Stimulated activated CD4-positive, alpha-beta T cell treated with anti-CD3 and anti-CD28 coated beads, TNF-alpha, amount 100 ng/mL, for 48 hours (primary cell): ENCODE measurements around the gene GARIN5A.

Experiments used
- DNase-seq, 3 donors: peaks; one replicate each; pipeline ENCODE4 v3.0.0-alpha.2; 2020; ENCODE audit warnings: low read depth in 3 of 3

GARIN5A gene

DNA sequence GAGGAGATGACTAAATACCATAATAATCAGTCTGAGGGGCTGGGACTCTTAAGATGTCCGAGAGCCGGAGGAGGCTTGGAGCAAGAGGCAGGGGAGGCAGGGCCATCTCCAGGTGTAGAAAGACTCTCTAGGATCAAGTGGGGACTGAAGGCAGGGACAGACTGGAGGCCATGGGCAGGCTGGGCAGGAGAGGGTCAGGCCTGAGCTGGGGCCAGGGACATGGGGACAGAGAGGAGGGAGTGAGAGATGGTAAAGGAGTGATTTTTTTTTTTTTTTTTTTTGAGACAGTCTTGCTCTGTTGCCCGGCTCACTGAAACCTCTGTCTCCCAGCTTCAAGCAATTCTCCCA is 32.2 kb upstream of the GARIN5A start:
- DNase-seq = no peak

DNA sequence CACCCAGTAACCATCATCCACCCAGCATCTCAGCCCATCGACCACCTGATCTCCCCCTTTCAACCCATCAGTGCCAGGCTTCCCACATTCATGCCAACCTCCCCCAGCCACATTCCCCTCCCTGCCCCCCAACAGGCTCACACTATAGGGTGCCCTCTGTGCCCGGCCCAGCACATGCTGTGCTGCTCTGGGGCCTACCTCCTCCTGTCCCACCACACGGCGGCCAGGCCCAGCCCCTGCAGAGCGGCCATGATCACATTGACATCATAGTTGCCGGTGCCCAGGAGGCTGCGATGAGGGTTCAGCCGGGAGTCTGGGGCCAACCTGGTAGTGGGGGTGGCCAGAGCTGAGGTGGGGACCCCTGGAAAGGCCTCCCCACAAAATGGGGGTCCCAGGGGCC is 30.7 kb upstream of the GARIN5A start:
- DNase-seq = no peak

DNA sequence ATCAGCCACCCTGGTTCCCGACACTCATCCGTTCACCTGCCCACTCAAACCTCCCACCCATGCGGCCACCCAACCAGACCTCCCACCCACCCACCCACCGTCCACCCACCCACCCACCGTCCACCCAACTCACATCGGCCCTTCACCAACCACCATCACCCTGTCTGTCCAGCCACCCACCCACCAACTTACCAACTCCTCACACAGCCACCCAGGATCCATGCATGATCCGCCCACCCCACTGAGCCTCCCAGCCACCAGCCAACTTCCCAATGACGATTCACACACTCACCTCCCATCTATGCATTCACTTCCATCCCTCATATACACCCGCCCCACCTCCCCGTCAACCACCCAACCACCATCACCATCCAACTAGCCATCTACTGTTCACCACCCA is 30.1 kb upstream of the GARIN5A start:
- DNase-seq = no peak

DNA sequence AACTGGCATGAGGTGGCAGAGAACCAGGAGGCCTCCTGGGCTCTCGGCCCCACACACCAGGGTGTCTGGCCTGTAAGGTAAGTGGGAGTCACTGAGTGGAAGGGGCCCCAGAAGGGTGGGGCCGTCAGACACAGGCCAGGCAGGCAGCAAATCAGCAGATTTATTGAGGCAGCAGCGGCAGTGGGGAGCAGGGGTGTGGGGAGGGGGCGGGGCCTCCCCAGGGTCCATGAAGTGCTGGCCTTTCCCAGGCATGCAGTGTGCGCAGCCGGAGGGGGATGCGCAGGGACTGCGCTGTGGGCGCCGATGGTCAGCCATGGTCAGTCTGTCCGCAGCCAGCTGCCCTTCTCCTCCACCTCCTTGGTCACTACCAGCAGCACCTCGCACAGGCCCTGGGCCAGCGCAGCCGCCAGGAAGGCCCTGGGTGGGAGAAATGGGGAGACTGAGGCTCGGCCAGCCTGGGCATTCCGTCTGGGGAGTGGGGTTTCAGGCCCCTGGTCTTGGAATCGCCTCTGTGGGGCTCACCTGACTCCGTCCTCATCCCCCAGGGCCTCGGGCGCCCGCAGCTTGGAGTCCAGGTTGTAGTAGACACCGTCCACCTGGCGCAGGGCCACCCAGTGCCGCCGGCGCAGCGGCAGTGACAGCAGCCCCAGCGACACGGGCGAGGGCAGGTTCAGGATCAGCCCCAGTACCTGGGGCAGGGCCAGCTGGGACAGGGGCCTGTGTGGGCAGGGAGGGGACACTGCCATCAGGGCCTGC is 29.4 kb upstream of the GARIN5A start:
- no peak for DNase-seq

DNA sequence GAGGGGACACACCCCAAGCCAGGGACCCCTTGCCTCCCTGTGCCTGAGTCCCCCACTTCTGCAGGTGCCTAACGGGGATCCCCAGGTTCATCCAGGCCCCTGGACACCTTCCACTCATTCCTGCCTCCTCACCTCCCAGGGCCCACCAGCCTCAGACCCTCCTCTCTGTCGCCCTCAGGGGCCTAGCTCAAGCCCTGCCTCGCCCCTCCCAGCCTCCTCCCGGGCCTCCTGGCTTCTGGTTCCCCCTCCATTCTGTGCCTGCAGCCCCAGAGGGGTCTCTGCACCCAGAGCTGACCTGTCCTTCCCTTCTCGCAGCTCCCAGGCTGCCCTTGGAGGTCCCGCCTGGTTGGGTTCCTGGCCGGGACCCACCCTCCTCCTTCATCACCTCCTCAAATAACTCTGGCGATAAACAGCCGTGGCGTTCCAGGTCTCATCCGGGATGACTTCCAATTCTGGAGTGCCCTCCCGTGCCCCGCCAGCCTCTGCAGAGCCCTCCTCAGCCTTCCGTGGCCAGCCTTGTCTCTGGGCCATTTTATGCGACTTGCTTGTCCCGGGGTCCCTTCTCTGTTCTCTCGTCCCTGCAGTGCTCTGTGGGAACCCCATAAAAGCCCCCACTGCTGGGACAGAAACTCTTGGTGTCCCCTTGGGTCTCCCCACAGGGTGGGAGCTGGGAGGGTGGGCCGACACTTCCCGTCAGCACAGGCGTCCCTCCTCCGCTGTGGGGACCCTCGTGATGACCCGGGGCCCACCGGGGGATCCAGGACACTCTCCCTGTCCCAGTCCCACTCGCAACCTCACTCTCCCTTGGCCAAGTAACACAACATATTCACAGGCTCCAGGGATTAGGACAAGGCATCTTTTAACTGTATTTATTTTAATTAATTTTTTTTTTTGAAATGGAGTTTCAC is 25.2 kb upstream of the GARIN5A start:
- no peak for DNase-seq

DNA sequence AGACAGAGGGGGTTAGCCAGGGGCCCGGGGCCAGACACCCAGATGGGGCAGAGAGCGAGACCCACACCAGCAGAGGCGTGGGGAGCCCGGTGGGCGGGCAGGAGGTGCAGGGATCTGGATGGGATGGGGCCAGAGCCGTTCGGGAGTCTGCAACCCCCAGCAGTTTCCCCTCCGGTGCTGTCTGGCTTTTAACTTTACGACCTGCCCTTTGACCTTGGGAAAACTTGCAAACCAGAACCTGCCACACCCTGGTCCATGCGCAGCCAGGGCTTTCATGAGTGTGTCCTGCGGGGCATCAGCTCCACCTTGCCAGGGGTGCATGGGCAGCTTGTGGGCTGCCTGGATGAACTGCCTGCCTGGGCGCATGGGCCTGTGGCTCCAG is 24.5 kb upstream of the GARIN5A start:
- no peak for DNase-seq

DNA sequence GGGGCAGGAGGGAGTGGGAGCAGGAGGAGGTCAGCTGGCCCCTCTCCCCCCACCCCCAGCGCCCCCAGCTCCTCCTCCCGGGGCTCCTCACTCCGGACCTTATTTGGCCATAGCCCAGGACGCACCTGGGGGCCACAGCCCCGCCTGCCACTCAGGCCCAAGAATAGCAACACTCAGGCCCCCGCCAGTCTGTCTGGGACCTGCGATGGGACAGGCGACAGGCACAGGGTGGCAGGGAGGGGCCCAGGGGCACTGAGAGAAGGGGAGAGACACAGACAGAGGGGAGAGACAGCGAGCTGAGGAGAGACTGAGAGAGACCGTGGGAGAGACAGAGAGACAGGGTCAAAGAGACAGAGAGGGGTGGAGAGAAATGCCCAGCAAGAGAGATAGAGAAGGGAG is 24.1 kb upstream of the GARIN5A start:
- DNase-seq = no peak

DNA sequence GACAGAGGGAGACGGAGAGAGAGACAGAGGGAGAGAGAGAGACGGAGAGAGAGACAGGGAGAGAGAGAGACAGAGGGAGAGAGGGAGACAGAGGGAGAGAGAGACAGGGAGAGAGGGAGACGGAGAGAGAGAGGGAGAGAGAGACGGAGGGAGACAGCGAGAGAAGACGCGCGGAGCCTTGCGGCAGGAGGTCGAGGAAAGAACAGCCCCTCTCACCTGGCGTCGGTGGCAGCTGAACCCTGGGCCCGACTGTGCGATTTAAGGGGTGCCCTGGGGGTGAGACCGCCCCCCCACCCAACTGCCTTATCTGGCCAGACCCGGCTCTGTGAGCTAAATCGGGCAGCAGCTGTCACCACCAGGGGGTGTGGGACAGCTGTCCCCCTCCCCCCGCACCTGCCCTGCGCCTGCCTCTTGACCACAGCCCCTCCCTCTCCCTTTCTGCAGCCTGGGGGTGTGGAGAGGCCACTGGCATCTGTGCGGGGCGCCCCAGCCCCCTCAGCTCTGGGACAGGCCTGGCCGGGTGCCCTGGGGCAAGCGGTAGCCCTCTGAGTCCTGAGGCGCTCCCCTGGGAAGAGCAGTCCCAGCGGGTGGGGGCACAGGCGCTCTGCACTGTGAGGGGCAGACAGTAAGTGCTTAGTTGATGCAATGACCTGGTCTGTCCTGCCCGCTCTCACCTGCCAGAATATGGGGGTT is 23.6 kb upstream of the GARIN5A start:
- no peak for DNase-seq

DNA sequence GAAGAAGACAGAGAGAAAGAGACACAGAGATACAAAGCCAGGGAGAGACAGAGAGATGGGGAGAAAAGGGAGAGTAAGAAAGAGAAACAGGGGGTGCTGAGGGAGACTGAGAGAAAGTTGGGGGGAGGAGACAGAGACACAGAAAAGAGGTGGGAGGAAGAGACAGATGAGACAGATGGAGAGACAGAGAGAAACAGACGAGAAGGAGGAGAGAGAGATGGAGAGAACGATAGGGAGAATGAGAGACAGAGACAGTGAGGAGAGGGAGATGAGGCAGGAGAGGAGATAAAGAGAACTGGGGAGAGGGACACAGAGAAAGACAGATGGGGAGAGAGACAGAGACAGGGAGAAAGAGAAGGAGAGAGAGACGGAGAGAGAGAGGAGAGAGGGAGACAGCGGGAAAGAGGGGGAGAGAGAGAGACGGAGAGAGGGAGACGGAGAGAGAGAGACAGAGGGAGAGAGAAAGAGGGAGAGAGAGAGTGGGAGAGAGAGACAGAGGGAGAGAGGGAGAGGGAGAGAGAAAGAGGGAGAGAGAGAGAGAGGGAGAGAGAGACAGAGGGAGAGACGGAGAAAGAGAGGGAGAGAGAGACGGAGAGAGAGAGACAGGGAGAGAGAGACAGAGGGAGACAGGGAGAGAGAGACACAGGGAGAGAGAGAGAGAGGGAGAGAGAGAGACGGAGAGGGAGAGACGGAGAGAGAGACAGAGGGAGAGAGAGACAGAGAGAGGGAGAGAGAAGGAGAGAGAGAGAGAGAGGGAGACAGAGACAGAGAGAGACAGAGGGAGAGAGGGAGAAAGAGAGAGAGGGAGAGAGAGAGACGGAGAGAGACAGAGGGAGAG is 21.8 kb upstream of the GARIN5A start:
- no peak for DNase-seq

DNA sequence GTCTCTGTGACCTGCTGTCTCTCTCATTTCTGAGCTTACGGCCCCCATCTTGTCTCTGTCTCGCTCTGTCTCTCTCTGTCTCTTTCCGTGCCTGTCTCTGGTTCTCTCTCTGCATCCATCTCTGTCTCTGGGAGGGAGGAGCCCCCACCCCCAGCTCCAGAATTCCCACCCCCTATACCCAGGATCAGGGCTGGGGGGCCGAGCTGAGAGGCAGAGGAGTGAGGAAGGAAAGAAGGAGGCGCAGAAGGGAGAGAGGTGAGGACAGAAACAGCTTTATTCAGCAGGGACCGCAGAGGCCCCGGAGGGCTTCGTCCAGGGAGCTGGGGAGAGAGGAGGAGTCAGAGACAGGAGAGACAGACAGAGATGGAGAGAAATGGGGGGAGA is 20.4 kb upstream of the GARIN5A start:
- DNase-seq = no peak

DNA sequence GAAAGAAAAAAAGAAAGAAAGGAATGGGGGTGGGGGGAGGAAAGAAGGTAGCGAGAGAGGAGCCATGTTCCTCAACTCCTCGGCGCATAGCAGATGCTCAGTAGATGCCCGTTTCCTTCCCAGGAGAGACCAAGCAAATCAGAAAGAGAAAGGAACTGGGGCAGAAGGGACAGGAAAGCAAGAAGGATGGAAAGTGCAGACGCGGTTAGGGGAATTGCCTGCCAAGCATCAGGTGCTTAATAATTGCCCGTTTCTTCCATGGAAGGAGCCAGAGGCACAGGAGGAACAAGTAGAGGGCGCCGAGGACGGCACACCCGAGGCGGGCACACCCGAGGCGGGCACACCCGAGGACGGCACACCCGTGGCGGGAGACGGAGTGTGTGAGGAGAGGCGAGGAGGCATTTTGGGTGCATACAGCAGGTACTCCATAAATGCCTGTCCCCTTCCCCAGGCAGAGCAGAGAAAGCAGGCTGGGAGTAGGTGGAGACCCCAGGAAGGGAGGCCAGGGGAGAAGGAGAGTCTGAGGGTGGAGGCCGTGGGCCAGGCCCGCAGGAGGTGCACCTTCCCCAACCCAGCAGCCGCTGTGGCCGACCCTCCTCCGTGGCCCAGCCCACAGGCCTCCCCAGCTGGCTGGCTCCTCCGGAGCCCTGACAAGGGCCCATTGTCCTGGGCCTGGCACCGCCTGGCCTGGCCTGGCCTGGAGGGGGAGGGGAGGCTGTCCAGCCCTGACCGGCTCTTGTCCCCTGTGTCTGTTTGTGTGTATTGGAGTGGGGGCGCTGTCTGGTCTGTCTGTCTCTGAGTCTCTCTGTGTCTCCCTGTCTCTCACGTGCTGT is 19.8 kb upstream of the GARIN5A start:
- DNase-seq = no peak

DNA sequence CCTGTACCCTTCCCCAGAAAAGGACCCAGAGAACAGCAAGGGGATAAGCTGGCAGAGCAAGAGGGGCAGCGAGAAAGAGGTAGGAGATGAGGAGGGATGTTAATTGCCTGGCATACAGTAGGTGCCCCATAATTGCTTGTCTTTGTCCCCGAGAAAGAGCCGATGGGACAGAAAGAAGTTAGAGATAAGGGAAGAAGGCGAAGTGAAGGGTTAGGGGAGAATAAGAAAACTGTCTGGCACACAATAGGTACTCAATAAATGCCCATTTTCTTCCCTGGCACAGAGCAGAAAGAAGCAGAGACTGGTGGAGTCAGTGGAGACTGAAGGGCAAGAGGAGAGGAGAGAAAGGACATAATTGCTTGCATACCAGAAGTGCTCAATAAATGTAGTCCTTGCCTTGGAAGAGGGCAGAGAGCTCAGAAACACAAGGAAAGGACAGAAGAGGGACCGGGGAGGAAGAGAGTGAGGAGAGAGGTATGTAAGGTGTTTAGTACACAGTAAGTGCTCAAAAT is 18.4 kb upstream of the GARIN5A start:
- no peak for DNase-seq

DNA sequence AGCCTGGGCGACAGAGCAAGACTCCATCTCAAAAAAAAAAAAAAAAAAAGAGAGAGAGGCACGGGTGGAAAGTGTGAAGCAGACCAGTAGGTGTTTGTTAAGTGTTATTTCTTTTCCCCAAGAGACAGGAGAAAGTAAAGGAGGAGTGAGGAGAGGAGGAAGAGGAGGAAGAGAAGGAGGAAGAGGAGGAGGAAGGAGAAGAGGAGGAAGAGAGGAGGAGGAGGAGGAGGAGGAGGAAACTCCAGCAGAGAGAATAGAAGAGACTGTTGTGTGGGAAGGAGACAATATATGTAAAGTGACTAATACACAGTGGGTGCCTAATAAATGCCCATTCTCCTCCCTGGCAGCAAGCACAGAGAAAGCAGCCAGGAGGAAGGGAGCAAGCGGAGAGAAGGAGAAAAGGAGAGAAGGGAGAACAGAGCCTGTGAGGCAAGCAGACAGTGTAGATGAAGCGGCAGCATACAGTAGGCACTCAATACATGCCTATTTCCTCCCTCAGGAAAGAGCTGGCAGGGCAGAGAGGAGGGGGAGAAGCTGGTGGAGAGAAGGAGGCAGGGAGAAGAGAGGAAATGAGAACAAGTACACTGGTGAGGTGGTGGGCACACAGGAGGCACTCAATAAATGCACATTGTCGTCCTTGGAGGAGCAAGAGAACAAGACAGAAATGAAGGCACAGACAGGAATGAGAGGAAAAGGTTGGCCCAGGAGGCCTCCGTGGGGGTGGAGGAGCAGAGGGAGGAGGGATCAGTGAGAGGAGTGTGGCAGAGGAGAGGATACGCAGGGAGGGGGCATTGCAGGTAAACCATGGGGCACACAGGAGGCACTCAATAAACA is 17.8 kb upstream of the GARIN5A start:
- DNase-seq = no peak

DNA sequence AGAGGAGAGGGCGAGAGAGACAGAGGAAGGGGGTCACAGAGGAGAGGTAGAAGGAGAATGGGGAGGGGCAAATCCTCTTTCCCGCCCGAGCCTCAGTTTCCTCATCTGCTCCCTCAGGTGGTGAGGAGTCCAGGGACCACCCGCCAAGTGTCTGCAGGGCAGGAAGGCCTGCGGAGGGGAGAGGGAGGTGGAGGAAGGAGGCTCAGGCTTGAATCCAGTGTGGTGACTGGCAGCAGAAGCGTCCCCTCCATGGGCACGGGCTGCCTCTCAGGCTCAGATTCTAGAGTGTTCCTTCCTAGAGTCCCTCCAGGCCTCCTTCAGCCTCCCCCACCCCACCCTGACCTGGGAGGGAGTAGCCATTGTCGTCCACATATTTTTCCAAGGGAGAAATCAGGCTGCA is 16.5 kb upstream of the GARIN5A start:
- no peak for DNase-seq

DNA sequence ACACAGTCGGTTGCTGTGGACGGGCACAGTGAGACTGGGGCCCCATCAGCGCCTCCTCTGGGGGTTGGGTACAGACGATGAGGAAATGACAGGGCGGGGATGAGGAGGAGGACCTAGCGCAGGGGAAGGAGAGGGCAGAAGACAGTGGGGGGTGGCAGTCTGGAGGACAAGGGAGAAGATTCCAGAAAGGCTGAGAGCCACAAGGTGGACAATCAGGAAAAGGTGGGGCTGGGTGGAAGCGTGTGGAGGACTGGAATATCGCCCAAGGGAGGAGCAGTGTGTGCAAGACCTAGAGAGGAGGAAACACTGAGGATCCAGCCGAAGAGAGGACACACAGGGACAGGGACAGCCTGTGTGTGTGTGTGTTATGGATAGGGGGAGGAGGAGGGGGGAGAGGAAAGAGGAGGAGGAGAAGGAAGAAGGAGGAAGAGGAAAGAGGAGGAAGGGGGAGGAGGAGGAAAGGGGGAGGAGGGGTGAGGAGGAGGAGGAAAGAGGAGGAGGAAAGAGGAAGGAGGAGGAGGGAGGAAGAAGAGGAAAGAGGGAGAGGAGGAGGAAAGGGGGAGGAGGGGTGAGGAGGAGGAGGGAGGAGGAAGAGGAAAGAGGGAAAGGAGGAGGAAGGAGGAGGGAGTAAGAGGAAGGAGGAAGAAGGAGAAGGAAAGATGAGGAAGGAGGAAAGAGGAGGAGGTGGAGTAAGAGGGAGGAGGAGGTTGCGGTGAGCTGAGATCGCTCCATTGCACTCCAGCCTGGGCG is 15.8 kb upstream of the GARIN5A start:
- no peak for DNase-seq

DNA sequence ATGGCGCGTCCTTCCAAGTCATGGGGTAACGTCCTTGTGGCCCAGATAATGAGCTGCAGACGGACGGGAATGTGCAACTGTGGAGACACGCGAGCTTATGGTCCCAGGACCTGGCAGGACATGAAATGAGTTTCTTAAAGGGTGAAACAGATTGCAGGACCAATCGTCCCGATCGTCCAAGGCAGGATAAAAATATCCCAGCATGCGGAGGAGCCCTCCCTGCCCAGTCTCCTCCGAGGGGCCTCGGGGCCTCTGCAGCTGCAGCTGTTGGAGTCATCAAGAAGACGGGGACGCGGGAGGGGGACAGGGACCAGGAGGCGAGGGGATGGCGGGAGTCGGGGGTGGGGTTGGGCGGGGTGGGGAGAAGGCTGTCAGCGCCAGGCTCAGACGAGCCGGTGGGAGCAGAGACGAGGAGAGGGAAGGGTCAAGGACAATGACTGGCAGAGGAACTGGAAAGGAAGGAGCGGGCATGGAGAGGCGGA is 14.4 kb upstream of the GARIN5A start:
- no peak for DNase-seq

DNA sequence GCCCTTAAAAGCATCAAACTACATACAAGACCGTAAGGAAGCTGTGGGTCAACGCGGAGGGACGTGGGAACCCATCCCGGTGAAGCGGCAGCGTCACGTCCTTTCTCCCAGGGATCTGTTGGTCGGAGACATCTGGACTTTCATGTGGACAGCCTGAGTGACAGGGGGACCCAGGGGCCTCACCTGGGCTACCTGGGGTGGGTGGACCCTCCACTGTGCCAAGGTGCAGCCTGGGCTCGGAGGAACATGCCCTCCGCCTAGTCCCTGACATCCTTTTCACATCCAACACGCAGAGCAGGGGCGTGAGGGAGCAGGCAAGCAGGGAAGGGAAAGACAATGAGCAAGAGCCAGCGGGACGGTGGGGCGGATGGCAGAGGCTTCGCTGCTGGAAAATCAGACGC is 13.8 kb upstream of the GARIN5A start:
- DNase-seq = no peak

DNA sequence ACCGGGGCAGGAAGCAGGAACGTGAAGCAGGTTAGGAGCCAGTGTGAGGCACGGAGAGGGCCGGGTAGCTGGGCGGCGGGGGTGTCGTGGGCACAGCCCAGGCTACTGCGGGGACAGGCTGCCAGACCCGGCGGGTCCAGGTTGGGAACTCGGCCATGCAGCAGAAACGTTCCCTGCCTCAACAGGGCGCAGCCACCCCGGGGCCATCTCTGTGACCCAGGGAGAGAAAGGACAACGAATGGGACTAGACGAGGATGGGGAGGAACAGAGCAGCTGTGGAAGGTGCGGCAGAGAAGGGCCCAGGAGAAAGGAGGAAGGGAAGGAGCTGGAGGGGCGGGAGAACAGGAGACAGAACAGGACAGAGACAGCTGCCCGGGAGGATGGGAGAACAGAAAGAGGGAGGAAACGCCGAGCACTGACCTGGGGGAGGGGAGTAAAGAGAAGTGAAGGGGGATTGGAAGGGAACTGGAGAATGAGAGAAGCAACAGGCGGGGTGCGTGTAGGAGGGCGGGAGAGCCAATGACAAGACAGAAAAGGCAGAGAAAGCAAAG is 12.9 kb upstream of the GARIN5A start:
- DNase-seq = no peak
